NB4 (cell line): ENCODE data around the gene APOL2.

Source experiments
- POLR2A ChIP-seq: IDR thresholded peaks from 2 replicates; pipeline ENCODE4 v1.6.1; 2011; ENCODE audit warnings: mild to moderate bottlenecking; ENCODE audit not compliant: insufficient read length; ENCODE audit errors: extremely low read depth
- TF ChIP-seq, protein P1 (sequence below): IDR thresholded peaks from one replicate; pipeline ENCODE4 v1.5.1; 2012; ENCODE audit warnings: low read depth, low read length

DNA sequence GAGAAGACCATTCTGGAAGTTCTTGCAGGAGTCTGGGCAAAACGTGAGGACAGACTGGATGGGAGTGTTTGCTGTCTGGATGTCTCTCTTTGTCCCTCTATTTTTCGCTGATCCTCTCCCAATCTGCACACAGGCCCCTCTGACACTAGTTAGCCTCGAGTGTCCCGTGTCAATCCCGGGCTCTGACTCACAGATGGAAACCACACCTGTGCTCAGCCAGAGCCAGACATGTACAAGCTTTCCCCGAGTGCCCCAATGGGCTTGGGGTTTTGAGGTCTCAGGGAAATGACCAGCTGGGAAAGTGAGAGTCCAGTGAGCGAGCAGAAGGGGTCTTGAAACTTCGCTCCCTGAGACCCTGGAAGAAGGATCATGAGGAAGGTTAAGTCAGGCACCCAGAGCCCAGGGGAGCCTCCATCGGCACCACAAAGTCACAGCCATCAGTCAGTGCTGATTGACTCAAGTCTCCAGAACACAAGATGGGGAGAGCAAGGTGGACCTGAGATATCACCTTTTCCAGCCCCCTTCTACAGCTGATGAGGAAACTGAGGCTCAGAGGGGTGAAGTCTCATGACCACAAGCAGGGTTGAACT, 13.9 kb downstream of the APOL2 start:
- TF ChIP-seq, protein P1, sequence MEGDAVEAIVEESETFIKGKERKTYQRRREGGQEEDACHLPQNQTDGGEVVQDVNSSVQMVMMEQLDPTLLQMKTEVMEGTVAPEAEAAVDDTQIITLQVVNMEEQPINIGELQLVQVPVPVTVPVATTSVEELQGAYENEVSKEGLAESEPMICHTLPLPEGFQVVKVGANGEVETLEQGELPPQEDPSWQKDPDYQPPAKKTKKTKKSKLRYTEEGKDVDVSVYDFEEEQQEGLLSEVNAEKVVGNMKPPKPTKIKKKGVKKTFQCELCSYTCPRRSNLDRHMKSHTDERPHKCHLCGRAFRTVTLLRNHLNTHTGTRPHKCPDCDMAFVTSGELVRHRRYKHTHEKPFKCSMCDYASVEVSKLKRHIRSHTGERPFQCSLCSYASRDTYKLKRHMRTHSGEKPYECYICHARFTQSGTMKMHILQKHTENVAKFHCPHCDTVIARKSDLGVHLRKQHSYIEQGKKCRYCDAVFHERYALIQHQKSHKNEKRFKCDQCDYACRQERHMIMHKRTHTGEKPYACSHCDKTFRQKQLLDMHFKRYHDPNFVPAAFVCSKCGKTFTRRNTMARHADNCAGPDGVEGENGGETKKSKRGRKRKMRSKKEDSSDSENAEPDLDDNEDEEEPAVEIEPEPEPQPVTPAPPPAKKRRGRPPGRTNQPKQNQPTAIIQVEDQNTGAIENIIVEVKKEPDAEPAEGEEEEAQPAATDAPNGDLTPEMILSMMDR, result no peak
- no peak for TF ChIP-seq POLR2A
